GM18873 (cell line): ENCODE measurements around the gene LDB1.

ENCODE experiments used
- ATAC-seq: cut with Tn5 transposase; IDR thresholded peaks from one replicate; pipeline ENCODE4 v1.9.1; 2021; ENCODE audit warnings: mild to moderate bottlenecking, moderate library complexity, moderate number of reproducible peaks; ENCODE audit not compliant: unreplicated experiment, low FRiP score

Gene LDB1

GRCh38 chr10:102066399-102067088 is 53.6 kb downstream of the LDB1 start:
- no peak for ATAC-seq

- ATAC-seq = peak; percentile 15
Measured at GRCh38 chr10:102065561-102066398, 54.4 kb downstream of the LDB1 start.

- ATAC-seq = peak; percentile 70
Measured at GRCh38 chr10:102064868-102065560, 55.2 kb downstream of the LDB1 start, which contains the start of gene HPS6. Gene HPS6, plus strand, starts transcription at chr10:102065349. Its CDS starts 126 bp downstream, at chr10:102065475.

GRCh38 chr10:102064503-102064867 is 55.7 kb downstream of the LDB1 start:
- no peak for ATAC-seq

- no peak for ATAC-seq
Measured at GRCh38 chr10:102059987-102060386, 60.2 kb downstream of the LDB1 start.
